ENCODE results near the gene CIRBP.
"Not testable (repeated sequence)": the region's sequence is repeated elsewhere in the genome, so short reads cannot be mapped to it uniquely, and the experiment has no call there.

The CIRBP gene

GRCh38 chr19:1290703-1291651 is 21.8 kb downstream of the CIRBP start:
- no peak for DNase-seq (ENCODE audit: low spot score)

- no peak for DNase-seq (ENCODE audit: low spot score)
Measured at GRCh38 chr19:1291761-1292418, 22.8 kb downstream of the CIRBP start.

GRCh38 chr19:1292419-1293151 is 23.5 kb downstream of the CIRBP start:
- DNase-seq (ENCODE audit: low spot score), result no peak

- DNase-seq (ENCODE audit: low spot score), result no peak
Measured at GRCh38 chr19:1293782-1294604, 24.9 kb downstream of the CIRBP start.

- no peak for DNase-seq (ENCODE audit: low spot score)
Measured at GRCh38 chr19:1294688-1295087, 25.6 kb downstream of the CIRBP start.

- peak; percentile 89 for DNase-seq (ENCODE audit: low spot score)
Measured at GRCh38 chr19:1295169-1296012, 26.3 kb downstream of the CIRBP start.

GRCh38 chr19:1296078-1296477 is 26.9 kb downstream of the CIRBP start:
- DNase-seq (ENCODE audit: low spot score), result no peak

- no peak for DNase-seq (ENCODE audit: low spot score)
Measured at GRCh38 chr19:1296575-1297271, 27.6 kb downstream of the CIRBP start.

GRCh38 chr19:1298235-1298634 is 29.1 kb downstream of the CIRBP start:
- no peak for DNase-seq (ENCODE audit: low spot score)

- DNase-seq (ENCODE audit: low spot score), result no peak
Measured at GRCh38 chr19:1299801-1300200, 30.7 kb downstream of the CIRBP start.

GRCh38 chr19:1300744-1301490 is 31.8 kb downstream of the CIRBP start:
- no peak for DNase-seq (ENCODE audit: low spot score)

- no peak for DNase-seq (ENCODE audit: low spot score)
Measured at GRCh38 chr19:1302533-1303239, 33.6 kb downstream of the CIRBP start.

- no peak for DNase-seq (ENCODE audit: low spot score)
Measured at GRCh38 chr19:1304197-1304924, 35.2 kb downstream of the CIRBP start.

GRCh38 chr19:1305354-1305753 is 36.2 kb downstream of the CIRBP start:
- DNase-seq (ENCODE audit: low spot score), result not testable (repeated sequence)

- no peak for DNase-seq (ENCODE audit: low spot score)
Measured at GRCh38 chr19:1307320-1307719, 38.2 kb downstream of the CIRBP start.

GRCh38 chr19:1307755-1308303 is 38.7 kb downstream of the CIRBP start:
- no peak for DNase-seq (ENCODE audit: low spot score)

- no peak for DNase-seq (ENCODE audit: low spot score)
Measured at GRCh38 chr19:1308718-1309117, 39.6 kb downstream of the CIRBP start.

Data from AG08396 (cell line).